Islet of Langerhans (tissue), 1 donor: Measurements from ENCODE around the gene NSF.
"Not testable (repeated sequence)": the region's sequence is repeated elsewhere in the genome, so short reads cannot be mapped to it uniquely, and the experiment has no call there.

Experiments
- FAIRE-seq: peaks from one replicate; lab custom pipeline; 2011; peaks lifted over from hg19 to GRCh38; lab: Jason Lieb, UNC

Gene NSF

GRCh38 chr17:46756861-46757260 lies 166.4 kb downstream of the NSF start:
- FAIRE-seq: no peak

GRCh38 chr17:46757588-46757987 lies 167.1 kb downstream of the NSF start:
- not testable (repeated sequence) for FAIRE-seq

GRCh38 chr17:46758614-46759013 lies 168.1 kb downstream of the NSF start:
- FAIRE-seq: no peak

- no peak for FAIRE-seq
Observed at GRCh38 chr17:46759141-46759540, 168.7 kb downstream of the NSF start.

GRCh38 chr17:46763416-46763815 lies 172.9 kb downstream of the NSF start:
- FAIRE-seq: no peak

- FAIRE-seq: no peak
Observed at GRCh38 chr17:46764000-46764708, 173.7 kb downstream of the NSF start.

- FAIRE-seq: no peak
Observed at GRCh38 chr17:46764709-46765401, 174.4 kb downstream of the NSF start.

- no peak for FAIRE-seq
Observed at GRCh38 chr17:46765453-46765852, 175.0 kb downstream of the NSF start.

- no peak for FAIRE-seq
Observed at GRCh38 chr17:46766493-46767491, 176.3 kb downstream of the NSF start.

- FAIRE-seq: no peak
Observed at GRCh38 chr17:46768540-46768870, 178.0 kb downstream of the NSF start.

GRCh38 chr17:46768896-46769295 lies 178.4 kb downstream of the NSF start:
- FAIRE-seq: not testable (repeated sequence)

- no peak for FAIRE-seq
Observed at GRCh38 chr17:46769531-46770438, 179.3 kb downstream of the NSF start.

GRCh38 chr17:46770439-46770817 lies 180.0 kb downstream of the NSF start:
- FAIRE-seq: no peak

- no peak for FAIRE-seq
Observed at GRCh38 chr17:46770818-46771560, 180.5 kb downstream of the NSF start.

GRCh38 chr17:46771561-46772474 lies 181.3 kb downstream of the NSF start:
- FAIRE-seq: no peak

GRCh38 chr17:46772475-46773220 lies 182.2 kb downstream of the NSF start:
- FAIRE-seq: no peak

GRCh38 chr17:46773221-46773605 lies 182.7 kb downstream of the NSF start:
- FAIRE-seq: no peak

GRCh38 chr17:46773676-46774075 lies 183.2 kb downstream of the NSF start:
- no peak for FAIRE-seq

GRCh38 chr17:46774108-46774737 lies 183.8 kb downstream of the NSF start:
- FAIRE-seq: no peak
